ENCODE results near the gene BFSP1. TPM values are rescaled to one million over a fixed set of nuclear protein-coding genes. Genes with fewer than 3 reads are reported as not detected.

Gene BFSP1
- total RNA-seq, 1 donor from 2014 or later, result 1.0 TPM

DNA sequence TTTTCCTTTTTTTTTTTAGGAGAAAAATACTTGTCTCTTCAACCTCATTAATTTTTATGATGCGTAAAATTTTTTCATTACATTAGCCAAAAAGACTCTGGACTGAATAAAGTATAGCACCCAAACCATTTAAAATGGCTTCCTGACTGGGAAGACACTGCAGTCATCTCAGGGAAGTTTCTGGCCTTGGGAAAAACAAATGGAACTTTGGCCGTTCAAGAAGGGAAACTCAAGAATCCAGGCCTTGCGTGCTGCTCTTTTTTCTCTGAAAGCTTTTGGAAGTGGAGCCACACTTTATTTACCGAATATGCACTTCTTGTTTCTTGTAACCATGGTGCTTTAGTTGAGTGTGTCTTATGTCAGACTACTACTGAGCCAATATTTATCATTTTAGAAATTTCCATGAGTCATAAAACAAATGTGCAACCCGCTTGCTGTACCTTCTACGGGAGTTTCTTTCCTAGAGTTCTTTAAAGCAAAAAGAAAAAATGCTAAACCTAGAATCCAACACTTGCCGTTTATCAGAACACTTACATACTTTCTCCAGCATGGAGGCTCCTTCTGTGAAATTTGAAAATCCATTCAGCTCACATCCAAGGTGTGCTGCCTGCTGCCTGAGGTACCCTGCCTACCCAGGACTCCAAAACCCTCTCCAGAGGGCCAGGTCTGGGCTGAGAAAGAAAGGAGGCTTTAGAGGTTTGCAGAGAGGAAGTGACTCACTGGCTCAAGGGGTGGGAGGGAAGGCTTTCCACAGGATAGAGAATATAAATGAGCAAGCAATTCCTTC, 27.2 kb upstream of the BFSP1 start:
- Histone ChIP-seq H3K27ac (ENCODE audit: low read depth, low read length) (peak overlapping the region; percentile 79), H3K9me3 (ENCODE audit: control insufficient read depth in 3 of 3, low read length in 3 of 3) (no peaks in the 10 kb centered on the region), H3K36me3 (ENCODE audit: control insufficient read depth in 3 of 3, insufficient read depth in 3 of 3, low read length in 3 of 3) (no peaks in the 10 kb centered on the region), H3K9ac (ENCODE audit: low read depth in 1 of 3, low read length in 3 of 3) (peak overlapping the region in 1 of 3 donors; percentile 53), H3K4me3 (ENCODE audit: low read length in 3 of 3) (no peak overlapping the region), H3K4me1 (ENCODE audit: control insufficient read depth in 3 of 3, insufficient read depth in 3 of 3, low read length in 3 of 3) (peaks cover 7 to 26% (median 8%) of the 10 kb centered on the region in 3 donors), H3K27me3 (ENCODE audit: control insufficient read depth in 3 of 3, insufficient read depth in 3 of 3, low read length in 3 of 3) (no peaks in the 10 kb centered on the region)

DNA sequence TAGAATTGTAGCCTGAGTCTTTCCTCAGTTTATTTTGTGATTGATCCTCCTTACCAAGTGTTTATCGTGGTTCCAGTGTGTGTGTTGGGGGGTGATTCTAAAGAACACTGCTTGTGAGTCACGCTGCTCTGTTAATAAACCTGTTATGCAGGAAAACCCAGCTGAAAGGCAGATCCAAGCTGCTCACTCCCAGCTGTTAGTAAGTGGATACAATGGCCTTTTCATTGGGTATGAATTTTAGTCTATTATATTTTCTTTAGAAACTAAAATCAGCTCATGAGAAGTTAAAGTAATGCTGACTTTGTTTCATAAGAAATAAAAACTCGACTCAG, 26.5 kb upstream of the BFSP1 start:
- H3K27ac ChIP-seq (ENCODE audit: low read depth, low read length), result peak overlapping the region; percentile 79
- peaks cover 7 to 26% (median 8%) of the 10 kb centered on the region in 3 donors for H3K4me1 ChIP-seq (ENCODE audit: control insufficient read depth in 3 of 3, insufficient read depth in 3 of 3, low read length in 3 of 3)
- H3K9me3 ChIP-seq (ENCODE audit: control insufficient read depth in 3 of 3, low read length in 3 of 3), result no peaks in the 10 kb centered on the region
- H3K4me3 ChIP-seq (ENCODE audit: low read length in 3 of 3), result no peak overlapping the region
- no peaks in the 10 kb centered on the region for H3K27me3 ChIP-seq (ENCODE audit: control insufficient read depth in 3 of 3, insufficient read depth in 3 of 3, low read length in 3 of 3)
- H3K9ac ChIP-seq (ENCODE audit: low read depth in 1 of 3, low read length in 3 of 3), result no peak overlapping the region
- no peaks in the 10 kb centered on the region for H3K36me3 ChIP-seq (ENCODE audit: control insufficient read depth in 3 of 3, insufficient read depth in 3 of 3, low read length in 3 of 3)

DNA sequence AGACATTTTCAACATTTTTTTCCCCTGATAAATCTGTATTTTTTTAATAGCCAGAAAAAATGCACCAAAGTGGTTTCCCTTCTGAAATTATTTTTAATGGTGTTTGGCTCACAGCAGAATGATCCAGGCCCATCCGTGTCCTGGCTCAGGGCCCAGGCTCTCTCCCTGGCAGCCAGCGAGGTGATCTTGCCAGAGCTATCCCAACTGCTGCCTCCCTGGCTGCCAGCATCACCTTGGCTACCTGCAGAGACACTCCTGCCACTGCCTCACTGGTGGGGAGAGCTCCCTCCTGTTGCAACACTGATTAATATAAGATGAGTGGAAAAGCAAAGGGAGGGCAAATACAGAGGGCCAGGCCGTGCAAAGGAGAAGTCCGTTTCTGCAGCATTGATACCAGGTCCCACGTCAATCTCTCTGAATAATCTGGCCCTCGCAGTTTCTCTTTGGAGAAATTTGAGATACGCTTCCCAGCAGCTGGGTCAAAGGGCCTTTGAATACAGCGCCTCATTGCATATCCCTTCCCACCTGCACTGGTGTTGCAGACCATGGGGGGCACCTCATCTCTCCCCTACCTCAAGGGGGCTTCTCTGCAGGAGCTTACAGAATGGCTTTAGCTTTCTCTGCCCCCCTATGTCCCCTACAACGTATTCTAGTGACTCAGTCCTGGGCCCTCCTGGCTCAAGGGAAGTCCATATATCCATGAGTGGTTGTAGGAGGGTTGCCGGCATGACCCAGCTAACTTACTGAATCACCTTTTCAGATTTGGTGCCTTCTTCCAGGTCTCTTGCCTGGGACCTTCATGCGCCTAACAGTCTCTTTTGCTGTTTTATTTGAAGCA, 25.9 kb upstream of the BFSP1 start:
- Histone ChIP-seq H3K9ac (ENCODE audit: low read depth in 1 of 3, low read length in 3 of 3) (no peak overlapping the region), H3K4me1 (ENCODE audit: control insufficient read depth in 3 of 3, insufficient read depth in 3 of 3, low read length in 3 of 3) (peaks cover 7 to 26% (median 8%) of the 10 kb centered on the region in 3 donors), H3K4me3 (ENCODE audit: low read length in 3 of 3) (no peak overlapping the region), H3K27me3 (ENCODE audit: control insufficient read depth in 3 of 3, insufficient read depth in 3 of 3, low read length in 3 of 3) (no peaks in the 10 kb centered on the region), H3K27ac (ENCODE audit: low read depth, low read length) (peak overlapping the region; percentile 79), H3K9me3 (ENCODE audit: control insufficient read depth in 3 of 3, low read length in 3 of 3) (no peaks in the 10 kb centered on the region), H3K36me3 (ENCODE audit: control insufficient read depth in 3 of 3, insufficient read depth in 3 of 3, low read length in 3 of 3) (no peaks in the 10 kb centered on the region)

DNA sequence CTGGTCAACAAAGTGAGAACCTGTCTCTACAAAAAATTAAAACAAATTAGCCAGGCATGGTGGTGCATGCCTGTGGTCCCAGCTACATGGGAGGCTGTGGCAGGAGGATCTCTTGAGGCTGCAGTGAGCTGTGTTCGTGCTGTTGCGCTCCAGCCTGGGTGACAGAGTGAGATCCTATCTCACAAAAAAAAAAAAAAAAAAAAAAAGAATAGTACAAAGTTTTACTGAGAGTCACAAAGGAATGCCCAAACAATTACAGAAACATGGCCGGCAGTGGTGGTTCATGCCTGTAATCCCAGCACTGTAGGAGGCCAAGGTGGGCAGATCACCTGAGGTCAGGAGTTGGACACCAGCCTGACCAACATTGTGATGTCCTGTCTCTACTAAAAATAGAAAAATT, 23.9 kb upstream of the BFSP1 start:
- H3K4me1 ChIP-seq (ENCODE audit: control insufficient read depth in 3 of 3, insufficient read depth in 3 of 3, low read length in 3 of 3), result peaks cover 7 to 26% (median 8%) of the 10 kb centered on the region in 3 donors
- no peak overlapping the region for H3K4me3 ChIP-seq (ENCODE audit: low read length in 3 of 3)
- H3K27me3 ChIP-seq (ENCODE audit: control insufficient read depth in 3 of 3, insufficient read depth in 3 of 3, low read length in 3 of 3), result no peaks in the 10 kb centered on the region
- H3K9ac ChIP-seq (ENCODE audit: low read depth in 1 of 3, low read length in 3 of 3), result no peak overlapping the region
- no peak overlapping the region for H3K27ac ChIP-seq (ENCODE audit: low read depth, low read length)
- H3K36me3 ChIP-seq (ENCODE audit: control insufficient read depth in 3 of 3, insufficient read depth in 3 of 3, low read length in 3 of 3), result no peaks in the 10 kb centered on the region
- H3K9me3 ChIP-seq (ENCODE audit: control insufficient read depth in 3 of 3, low read length in 3 of 3), result no peaks in the 10 kb centered on the region

DNA sequence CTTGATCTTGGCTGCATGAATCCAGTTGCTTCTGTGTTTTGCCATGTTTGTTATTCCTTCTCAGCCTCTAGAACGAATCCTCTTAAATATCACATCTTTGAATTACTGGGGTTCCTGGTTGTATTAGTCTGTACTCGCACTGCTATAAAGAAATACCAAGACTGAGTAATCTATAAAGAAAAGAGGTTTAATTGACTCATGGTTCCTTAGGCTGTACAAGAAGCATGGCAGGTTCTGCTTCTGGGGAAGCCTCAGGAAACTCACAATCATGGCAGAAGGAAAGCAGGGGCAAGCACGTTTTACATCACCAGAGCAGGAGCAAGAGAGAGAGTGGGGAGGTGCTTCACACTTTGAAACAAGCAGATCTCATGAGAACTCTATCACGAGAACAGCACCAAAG, 18.0 kb upstream of the BFSP1 start:
- Histone ChIP-seq H3K9ac (ENCODE audit: low read depth in 1 of 3, low read length in 3 of 3) (no peak overlapping the region), H3K36me3 (ENCODE audit: control insufficient read depth in 3 of 3, insufficient read depth in 3 of 3, low read length in 3 of 3) (no peaks in the 10 kb centered on the region), H3K4me1 (ENCODE audit: control insufficient read depth in 3 of 3, insufficient read depth in 3 of 3, low read length in 3 of 3) (peaks cover 0 to under 1% (median 0%) of the 10 kb centered on the region in 3 donors), H3K27ac (ENCODE audit: low read depth, low read length) (no peak overlapping the region), H3K4me3 (ENCODE audit: low read length in 3 of 3) (no peak overlapping the region), H3K9me3 (ENCODE audit: control insufficient read depth in 3 of 3, low read length in 3 of 3) (no peaks in the 10 kb centered on the region), H3K27me3 (ENCODE audit: control insufficient read depth in 3 of 3, insufficient read depth in 3 of 3, low read length in 3 of 3) (peaks cover 0 to 1% (median 0%) of the 10 kb centered on the region in 3 donors)

DNA sequence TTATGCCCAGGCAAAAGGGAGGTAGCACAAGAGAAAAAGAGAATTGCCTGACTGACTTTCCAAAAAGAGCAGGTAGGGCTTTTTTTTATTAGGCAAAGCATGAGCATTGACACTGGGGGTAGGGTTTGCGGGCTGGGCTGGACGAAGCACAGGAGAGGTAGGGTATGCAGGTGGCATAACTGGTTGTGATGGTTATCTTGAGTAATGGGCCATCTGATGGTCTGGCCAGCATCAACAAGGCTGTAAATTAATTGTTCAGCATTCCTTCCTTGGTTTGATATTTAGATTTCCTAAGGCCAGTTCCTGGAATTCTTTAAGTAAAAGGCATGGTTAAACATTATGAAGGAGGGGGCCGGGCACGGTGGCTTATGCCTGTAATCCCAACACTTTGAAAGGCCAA, 13.9 kb upstream of the BFSP1 start:
- H3K9me3 ChIP-seq (ENCODE audit: control insufficient read depth in 3 of 3, low read length in 3 of 3), result no peaks in the 10 kb centered on the region
- peaks cover 0 to 17% (median 3%) of the 10 kb centered on the region in 3 donors for H3K4me1 ChIP-seq (ENCODE audit: control insufficient read depth in 3 of 3, insufficient read depth in 3 of 3, low read length in 3 of 3)
- no peaks in the 10 kb centered on the region for H3K36me3 ChIP-seq (ENCODE audit: control insufficient read depth in 3 of 3, insufficient read depth in 3 of 3, low read length in 3 of 3)
- peaks cover 0 to 2% (median 0%) of the 10 kb centered on the region in 3 donors for H3K27me3 ChIP-seq (ENCODE audit: control insufficient read depth in 3 of 3, insufficient read depth in 3 of 3, low read length in 3 of 3)
- H3K4me3 ChIP-seq (ENCODE audit: low read length in 3 of 3), result no peak overlapping the region
- no peak overlapping the region for H3K27ac ChIP-seq (ENCODE audit: low read depth, low read length)
- no peak overlapping the region for H3K9ac ChIP-seq (ENCODE audit: low read depth in 1 of 3, low read length in 3 of 3)

DNA sequence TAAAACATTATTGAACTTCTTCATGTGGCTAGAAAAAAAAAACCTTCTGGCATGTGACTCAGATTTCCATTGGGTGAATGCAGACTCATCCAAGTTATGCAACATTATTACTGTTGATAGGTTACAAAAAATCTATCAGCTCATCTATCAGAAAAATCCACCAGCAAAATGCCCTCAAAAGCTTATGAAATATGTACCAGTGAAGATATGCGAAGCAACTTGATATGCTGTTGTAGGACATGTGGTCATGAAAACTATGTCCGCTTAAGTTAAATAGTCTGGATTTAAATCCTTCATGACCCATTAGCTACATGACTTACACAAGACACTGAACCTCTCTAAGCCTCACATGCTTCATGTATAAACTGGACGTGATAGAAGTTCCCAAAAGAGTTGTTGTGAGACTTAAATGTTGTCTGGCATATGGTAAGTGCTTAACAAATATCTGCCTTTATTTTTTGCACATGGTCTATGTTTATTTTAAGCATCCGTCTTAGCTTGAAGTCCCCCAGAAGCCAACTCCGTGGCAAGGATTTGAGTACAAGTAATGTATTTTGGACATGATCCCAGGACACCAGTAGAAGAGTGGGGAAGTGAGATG, 12.5 kb upstream of the BFSP1 start:
- Histone ChIP-seq H3K9ac (ENCODE audit: low read depth in 1 of 3, low read length in 3 of 3) (no peak overlapping the region), H3K27ac (ENCODE audit: low read depth, low read length) (peak overlapping the region; percentile 75), H3K36me3 (ENCODE audit: control insufficient read depth in 3 of 3, insufficient read depth in 3 of 3, low read length in 3 of 3) (no peaks in the 10 kb centered on the region)

DNA sequence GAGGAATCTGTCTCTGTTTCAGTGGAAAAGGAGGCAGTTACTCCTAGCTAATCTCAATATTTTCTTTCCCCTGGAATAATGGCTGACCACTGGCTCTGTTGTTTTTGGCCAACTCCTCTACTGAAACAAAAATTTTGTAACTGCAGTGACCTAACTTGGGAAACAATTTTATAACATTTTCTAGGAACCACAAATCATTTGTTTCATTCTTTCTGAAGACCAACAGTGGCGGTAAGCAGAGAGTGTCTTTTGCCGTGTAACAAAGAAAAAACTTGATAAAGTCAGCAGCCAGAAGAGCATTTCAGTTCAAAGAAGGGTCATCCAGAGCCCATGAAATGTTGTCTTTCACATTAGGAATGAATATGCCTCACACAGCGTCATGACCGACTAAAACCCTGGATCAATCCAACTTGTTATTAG, 11.8 kb upstream of the BFSP1 start:
- no peak overlapping the region for H3K9ac ChIP-seq (ENCODE audit: low read depth in 1 of 3, low read length in 3 of 3)
- H3K27me3 ChIP-seq (ENCODE audit: control insufficient read depth in 3 of 3, insufficient read depth in 3 of 3, low read length in 3 of 3), result peaks cover 0 to 2% (median 0%) of the 10 kb centered on the region in 3 donors
- no peak overlapping the region for H3K4me3 ChIP-seq (ENCODE audit: low read length in 3 of 3)
- peaks cover 0 to 17% (median 3%) of the 10 kb centered on the region in 3 donors for H3K4me1 ChIP-seq (ENCODE audit: control insufficient read depth in 3 of 3, insufficient read depth in 3 of 3, low read length in 3 of 3)
- no peaks in the 10 kb centered on the region for H3K9me3 ChIP-seq (ENCODE audit: control insufficient read depth in 3 of 3, low read length in 3 of 3)
- peak overlapping the region; percentile 75 for H3K27ac ChIP-seq (ENCODE audit: low read depth, low read length)
- no peaks in the 10 kb centered on the region for H3K36me3 ChIP-seq (ENCODE audit: control insufficient read depth in 3 of 3, insufficient read depth in 3 of 3, low read length in 3 of 3)

More for the DNA sequence above, 12.5 kb upstream of the BFSP1 start:
- Histone ChIP-seq H3K4me1 (ENCODE audit: control insufficient read depth in 3 of 3, insufficient read depth in 3 of 3, low read length in 3 of 3) (peaks cover 0 to 17% (median 3%) of the 10 kb centered on the region in 3 donors), H3K9me3 (ENCODE audit: control insufficient read depth in 3 of 3, low read length in 3 of 3) (no peaks in the 10 kb centered on the region), H3K4me3 (ENCODE audit: low read length in 3 of 3) (no peak overlapping the region), H3K27me3 (ENCODE audit: control insufficient read depth in 3 of 3, insufficient read depth in 3 of 3, low read length in 3 of 3) (peaks cover 0 to 2% (median 0%) of the 10 kb centered on the region in 3 donors)

DNA sequence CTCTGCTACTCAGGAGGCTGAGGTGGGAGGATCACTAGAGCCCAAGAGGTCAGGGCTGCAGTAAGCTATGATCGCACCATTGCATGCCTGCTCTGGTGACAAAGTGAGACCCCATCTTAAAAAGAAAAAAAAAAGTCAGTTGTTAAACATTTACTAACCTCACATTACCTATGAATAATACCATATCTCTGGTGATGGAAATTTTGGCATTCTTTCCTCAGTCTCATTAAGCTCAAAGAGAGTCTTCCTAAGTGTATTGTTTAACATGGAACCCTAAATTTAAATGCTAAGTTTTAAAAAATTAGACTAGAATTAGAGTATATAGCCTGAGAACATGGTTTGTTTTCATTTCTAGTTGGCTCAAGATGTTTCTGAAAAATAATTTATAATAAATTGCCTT, 11.3 kb upstream of the BFSP1 start:
- Histone ChIP-seq H3K4me1 (ENCODE audit: control insufficient read depth in 3 of 3, insufficient read depth in 3 of 3, low read length in 3 of 3) (peaks cover 0 to 17% (median 3%) of the 10 kb centered on the region in 3 donors), H3K36me3 (ENCODE audit: control insufficient read depth in 3 of 3, insufficient read depth in 3 of 3, low read length in 3 of 3) (no peaks in the 10 kb centered on the region), H3K27me3 (ENCODE audit: control insufficient read depth in 3 of 3, insufficient read depth in 3 of 3, low read length in 3 of 3) (peaks cover 0 to 2% (median 0%) of the 10 kb centered on the region in 3 donors), H3K9ac (ENCODE audit: low read depth in 1 of 3, low read length in 3 of 3) (no peak overlapping the region), H3K9me3 (ENCODE audit: control insufficient read depth in 3 of 3, low read length in 3 of 3) (no peaks in the 10 kb centered on the region), H3K27ac (ENCODE audit: low read depth, low read length) (peak overlapping the region; percentile 75), H3K4me3 (ENCODE audit: low read length in 3 of 3) (no peak overlapping the region)

Data from skeletal muscle tissue (tissue), 4 donors.